GM12873 (cell line): ENCODE measurements around the gene PIEZO1.

Experiments
- CTCF ChIP-seq: IDR thresholded peaks from 2 replicates; pipeline ENCODE4 v1.5.1; 2012; ENCODE audit warnings: low read depth, mild to moderate bottlenecking, moderate library complexity, low read length, control low read depth; ENCODE audit not compliant: insufficient read depth; ENCODE audit errors: missing control alignments

The PIEZO1 gene

DNA sequence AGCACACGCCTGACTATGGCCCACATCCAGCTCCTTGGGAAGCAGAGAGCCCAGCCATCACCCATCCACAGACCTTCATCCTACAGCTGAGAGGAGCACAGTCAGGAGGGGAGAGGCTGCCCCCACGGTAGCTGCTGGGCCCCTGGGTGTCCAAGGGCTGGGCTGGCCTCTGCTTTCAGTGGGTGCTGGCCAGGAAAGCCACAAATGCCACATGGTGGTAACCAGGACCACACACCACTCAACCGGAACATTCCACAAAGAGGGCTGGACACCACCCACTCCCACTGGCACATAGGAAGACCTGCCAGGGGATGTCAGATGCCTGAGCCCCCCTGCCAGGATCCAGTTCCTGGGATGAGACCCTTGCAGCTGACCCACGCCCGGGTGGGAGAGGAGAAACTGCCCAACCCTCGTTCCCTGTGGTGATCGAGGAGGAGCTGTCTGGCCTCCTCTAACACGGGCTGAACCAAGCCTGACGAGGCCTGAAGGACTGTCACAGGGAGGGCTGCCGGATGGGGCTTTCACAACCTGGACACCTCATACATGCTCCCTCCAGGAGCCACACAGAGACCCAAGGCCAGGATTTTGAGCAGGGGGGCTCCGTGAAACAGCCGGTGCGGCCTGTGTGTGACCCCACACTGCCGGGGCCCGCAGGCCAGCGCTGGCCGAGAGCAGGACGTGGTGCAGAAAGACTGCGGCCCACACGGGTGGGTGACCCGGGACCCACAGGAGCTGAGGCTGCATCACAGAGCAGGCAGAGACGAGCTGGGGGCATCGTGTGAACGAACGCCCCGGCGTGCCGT lies 30.7 kb downstream of the PIEZO1 start:
- no peak for TF ChIP-seq CTCF

DNA sequence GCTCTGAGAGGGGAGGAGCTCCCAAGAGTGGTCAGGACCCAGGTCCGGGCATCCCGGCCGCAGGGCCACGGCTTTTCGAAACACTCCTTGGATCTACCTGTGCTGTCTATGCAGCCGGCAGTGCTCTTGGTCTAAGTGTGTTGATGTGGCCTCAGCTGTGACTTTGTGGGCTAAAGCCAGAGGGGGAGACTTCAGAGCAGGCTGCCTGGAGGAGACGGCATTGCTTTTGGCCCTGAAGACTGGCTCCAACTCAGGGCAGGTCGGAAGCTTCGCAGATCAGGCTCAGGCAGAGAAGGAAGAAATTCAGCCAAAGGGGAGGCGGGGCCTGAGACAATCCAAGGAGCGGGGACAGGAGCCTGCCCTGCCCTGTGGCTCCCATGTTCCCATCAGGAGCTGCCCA lies 31.4 kb downstream of the PIEZO1 start:
- TF ChIP-seq CTCF: no peak

- TF ChIP-seq CTCF: no peak
Observed at GRCh38 chr16:88753191-88753590, 31.8 kb downstream of the PIEZO1 start.

DNA sequence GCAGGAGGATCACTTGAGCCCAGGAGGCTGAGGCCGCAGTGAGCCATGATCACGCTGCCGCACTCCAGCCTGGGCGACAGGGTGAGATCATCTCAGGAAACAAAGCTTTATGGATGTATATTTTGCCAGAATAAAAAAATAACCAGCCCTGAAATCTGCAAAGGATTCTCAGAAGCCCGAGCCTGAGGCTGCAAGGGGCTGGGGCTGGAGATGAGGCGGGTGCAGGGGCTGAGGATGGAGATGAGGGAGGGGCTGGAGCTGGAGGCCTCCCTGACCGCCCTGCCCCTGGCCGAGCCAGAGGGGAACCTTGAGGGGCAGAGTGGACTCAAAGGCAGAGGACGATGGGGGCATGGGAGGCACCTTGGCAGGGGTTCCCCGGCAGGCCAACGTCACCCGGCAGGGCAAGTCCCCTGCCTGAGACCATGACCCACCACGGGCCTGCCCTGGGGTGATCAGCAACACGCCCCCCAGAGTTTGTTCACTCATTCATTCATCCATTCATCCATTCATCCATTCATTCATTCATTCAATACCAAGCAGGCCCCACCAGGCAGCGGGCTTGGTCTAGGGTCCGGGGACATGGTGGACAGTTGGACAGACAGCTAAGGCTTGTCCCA lies 32.5 kb downstream of the PIEZO1 start:
- TF ChIP-seq CTCF: no peak

DNA sequence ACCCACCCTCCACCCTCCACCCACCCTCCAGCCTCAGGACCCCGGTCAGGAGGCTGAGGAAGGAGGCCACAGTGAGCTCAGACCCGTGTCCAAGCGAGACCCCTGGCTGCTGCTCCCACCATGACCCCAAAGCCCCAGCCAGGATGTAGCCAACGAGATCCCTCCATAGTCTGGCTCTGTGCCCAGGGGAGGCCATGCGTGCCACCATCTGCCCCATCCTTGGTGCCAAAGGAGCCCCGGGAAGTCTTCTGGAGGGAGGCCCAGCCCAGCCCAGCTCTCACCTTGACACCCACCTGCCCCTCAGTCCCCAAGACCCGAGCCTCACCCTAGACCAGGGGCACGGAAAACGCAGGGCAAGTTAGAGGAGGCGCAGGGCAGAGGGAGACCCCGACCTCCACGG lies 34.2 kb downstream of the PIEZO1 start:
- TF ChIP-seq CTCF: no peak

GRCh38 chr16:88749358-88749757 lies 35.7 kb downstream of the PIEZO1 start:
- TF ChIP-seq CTCF: no peak

DNA sequence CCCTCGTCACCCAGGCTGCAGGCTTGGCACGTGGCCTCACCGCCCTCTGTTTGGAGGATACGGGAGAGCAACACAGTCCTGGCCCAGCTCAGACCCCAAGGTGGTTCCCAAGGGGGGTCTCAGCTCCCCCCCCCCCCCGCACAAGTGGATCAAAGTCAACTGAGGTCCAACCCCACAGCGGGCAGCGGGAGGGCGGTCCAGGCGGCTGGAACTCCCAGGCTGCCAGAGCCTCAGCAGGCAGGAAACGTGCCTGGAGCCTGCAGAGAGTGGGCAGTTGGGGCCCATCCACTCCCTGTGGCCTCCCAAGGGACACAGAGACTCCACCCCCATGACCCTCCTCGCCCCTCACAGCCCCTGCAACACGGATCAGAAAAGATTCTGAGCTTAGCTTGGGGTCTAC lies 36.7 kb downstream of the PIEZO1 start:
- TF ChIP-seq CTCF: no peak
